Prostate gland (tissue), 1 donor: ENCODE measurements around the gene ACTN2.

ENCODE experiments used
- POLR2A ChIP-seq: fragments of 450-650 bp; IDR thresholded peaks from one replicate; pipeline ENCODE4 v1.6.1; 2016; ENCODE audit warnings: antibody characterized with exemption, mild to moderate bottlenecking
- POLR2AphosphoS5 ChIP-seq: sonication (generic); formaldehyde crosslinking; IDR thresholded peaks from one replicate; pipeline ENCODE4 v1.6.1; 2017; ENCODE audit warnings: antibody characterized with exemption

GRCh38 chr1:236768601-236769000, 82.3 kb downstream of the ACTN2 start:
- no peak for TF ChIP-seq POLR2A
- TF ChIP-seq POLR2AphosphoS5, result no peak
